ENCODE measurements around the gene RHOH.

RHOH gene

DNA sequence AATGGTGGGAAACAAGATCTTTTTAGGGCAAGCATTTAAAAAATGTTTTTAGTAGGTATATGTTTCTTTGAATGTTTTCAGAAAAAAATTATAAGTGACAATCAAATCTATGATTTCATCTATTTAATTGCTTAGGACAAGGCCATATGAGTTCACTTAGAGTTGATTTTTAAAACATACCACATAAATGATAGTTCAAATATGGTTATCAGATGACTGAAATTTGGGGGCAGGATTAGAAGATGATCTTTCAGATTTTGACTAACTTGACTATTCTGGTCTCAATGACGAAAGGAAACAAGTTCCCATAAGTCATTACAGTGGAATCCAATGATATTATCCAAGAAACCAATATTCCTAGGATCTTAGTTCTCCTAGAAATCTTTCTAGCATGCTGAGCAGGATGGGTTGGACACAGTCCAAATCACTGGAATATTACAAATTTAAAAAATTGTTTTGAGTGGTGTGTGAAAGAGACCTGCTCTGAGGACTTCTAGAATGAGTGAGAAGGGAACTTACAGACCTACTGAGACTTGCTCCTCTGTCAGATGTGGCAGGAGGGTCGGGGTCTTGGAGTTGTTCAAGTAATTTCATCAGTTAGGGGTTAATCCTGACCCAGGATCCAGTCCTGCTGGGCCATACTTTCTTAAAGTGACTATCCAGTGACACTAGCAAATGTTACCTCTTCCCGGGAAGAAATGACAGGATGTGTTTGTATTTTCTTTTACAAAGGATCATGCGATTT, 20.0 kb downstream of the RHOH start:
- H3K4me3 ChIP-seq (ENCODE audit: low read depth, low read length): no peak overlapping the region
- in situ Hi-C loops (cut with HindIII; ENCODE audit: low pct_ligation_motif_present, low sequenced_read_pairs): no loop called here
- H3K27ac ChIP-seq: no peak overlapping the region
- no peaks in the 10 kb centered on the region for H3K36me3 ChIP-seq (replicated peaks)
- TF ChIP-seq, protein P1, sequence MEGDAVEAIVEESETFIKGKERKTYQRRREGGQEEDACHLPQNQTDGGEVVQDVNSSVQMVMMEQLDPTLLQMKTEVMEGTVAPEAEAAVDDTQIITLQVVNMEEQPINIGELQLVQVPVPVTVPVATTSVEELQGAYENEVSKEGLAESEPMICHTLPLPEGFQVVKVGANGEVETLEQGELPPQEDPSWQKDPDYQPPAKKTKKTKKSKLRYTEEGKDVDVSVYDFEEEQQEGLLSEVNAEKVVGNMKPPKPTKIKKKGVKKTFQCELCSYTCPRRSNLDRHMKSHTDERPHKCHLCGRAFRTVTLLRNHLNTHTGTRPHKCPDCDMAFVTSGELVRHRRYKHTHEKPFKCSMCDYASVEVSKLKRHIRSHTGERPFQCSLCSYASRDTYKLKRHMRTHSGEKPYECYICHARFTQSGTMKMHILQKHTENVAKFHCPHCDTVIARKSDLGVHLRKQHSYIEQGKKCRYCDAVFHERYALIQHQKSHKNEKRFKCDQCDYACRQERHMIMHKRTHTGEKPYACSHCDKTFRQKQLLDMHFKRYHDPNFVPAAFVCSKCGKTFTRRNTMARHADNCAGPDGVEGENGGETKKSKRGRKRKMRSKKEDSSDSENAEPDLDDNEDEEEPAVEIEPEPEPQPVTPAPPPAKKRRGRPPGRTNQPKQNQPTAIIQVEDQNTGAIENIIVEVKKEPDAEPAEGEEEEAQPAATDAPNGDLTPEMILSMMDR (IDR thresholded peaks at IDR 0.05; ENCODE audit: low read depth, low read length, missing control alignments): no peak
- no peak for DNase-seq
- no peaks in the 10 kb centered on the region for H3K27me3 ChIP-seq (replicated peaks)

DNA sequence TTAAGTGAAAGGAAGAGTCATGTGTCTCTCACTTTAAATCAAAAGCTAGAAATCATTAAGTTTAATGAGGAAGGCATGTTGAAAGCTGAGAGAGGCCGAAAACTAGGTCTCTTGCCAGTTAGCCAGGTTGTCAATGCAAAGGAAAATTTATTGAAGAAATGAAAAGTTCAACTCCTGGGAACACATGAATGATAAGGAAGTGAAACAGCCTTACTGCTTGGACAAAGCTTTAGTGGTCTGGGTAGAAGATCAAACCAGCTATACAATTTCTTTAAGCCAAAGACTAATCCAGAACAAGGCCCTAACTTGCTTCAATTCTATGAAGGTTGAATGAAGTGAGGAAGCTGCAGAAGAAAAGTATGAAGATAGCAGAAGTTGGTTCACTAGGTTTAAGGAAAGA, 24.9 kb downstream of the RHOH start:
- no peak for DNase-seq
- Histone ChIP-seq H3K4me3 (ENCODE audit: low read depth, low read length) (no peak overlapping the region), H3K27me3 (replicated peaks) (no peaks in the 10 kb centered on the region), H3K27ac (no peak overlapping the region), H3K36me3 (replicated peaks) (no peaks in the 10 kb centered on the region)
- in situ Hi-C loops (cut with HindIII; ENCODE audit: low pct_ligation_motif_present, low sequenced_read_pairs): no loop called here
- TF ChIP-seq, protein P1 (IDR thresholded peaks at IDR 0.05; ENCODE audit: low read depth, low read length, missing control alignments): no peak

DNA sequence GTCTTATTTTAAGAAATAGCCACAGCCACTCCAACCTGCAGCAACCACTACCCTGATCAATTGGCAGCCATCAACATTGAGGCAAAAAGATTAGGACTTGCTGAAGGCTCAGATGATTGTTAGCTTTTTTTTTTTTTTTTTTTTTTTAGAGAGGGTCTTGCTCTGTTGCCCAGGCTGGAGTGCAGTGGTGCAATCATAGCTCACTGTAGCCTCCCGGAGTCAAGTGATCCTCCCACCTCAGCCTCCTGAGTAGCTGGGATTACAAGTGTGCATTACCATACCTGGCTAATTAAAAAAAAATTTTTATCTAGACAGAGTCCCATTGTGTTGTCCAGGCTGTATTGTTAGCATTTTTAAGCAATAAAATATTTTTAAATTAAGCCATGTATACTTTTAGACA, 26.5 kb downstream of the RHOH start:
- Histone ChIP-seq H3K4me3 (ENCODE audit: low read depth, low read length) (no peak overlapping the region), H3K27me3 (replicated peaks) (no peaks in the 10 kb centered on the region), H3K27ac (no peak overlapping the region), H3K36me3 (replicated peaks) (no peaks in the 10 kb centered on the region)
- in situ Hi-C loops (cut with HindIII; ENCODE audit: low pct_ligation_motif_present, low sequenced_read_pairs): no loop called here
- TF ChIP-seq, protein P1 (IDR thresholded peaks at IDR 0.05; ENCODE audit: low read depth, low read length, missing control alignments): no peak
- DNase-seq: no peak

DNA sequence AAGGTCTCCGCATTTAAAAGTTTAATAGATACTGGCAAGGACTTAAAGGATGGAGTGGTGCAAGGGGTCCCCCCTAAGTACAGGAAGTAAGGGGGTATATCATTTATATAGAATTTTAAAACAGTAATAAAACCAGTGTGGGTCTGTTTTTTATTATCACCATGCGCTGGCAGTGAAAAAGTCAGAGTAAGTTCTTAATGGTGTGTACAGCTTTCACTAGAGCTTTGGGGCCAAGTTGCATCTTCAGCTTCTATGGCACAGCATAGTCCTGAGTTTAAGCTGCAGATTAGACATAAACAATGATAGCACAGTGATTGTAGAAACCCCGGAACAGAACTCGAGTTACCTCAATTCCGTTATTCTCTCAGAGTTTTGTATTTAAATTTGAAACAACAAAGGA, 27.6 kb downstream of the RHOH start:
- H3K27me3 ChIP-seq (replicated peaks): no peaks in the 10 kb centered on the region
- no peaks in the 10 kb centered on the region for H3K36me3 ChIP-seq (replicated peaks)
- TF ChIP-seq, protein P1 (IDR thresholded peaks at IDR 0.05; ENCODE audit: low read depth, low read length, missing control alignments): no peak
- in situ Hi-C loops (cut with HindIII; ENCODE audit: low pct_ligation_motif_present, low sequenced_read_pairs): no loop called here
- no peak overlapping the region for H3K27ac ChIP-seq
- no peak overlapping the region for H3K4me3 ChIP-seq (ENCODE audit: low read depth, low read length)
- DNase-seq: no peak

DNA sequence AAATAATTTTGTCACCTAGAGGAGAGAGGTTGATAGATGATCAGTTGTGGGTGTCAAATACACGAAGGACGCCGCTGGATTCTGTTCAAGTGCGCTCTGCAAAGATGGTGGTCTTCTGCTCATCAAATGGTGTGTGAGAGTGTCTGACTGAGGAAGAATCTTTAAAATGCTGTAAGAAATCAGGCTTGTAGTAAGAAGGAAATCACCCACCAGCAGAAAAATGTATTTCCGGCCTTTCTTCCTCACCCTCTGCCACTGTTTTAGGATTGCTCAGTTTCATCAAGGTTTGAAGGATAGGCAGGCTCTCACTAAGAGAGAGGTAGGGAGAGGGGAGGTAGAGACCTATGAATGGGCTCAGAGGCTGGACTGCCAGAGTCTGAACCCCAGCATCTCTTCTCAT, 28.7 kb downstream of the RHOH start:
- in situ Hi-C loops (cut with HindIII; ENCODE audit: low pct_ligation_motif_present, low sequenced_read_pairs): no loop called here
- TF ChIP-seq, protein P1 (IDR thresholded peaks at IDR 0.05; ENCODE audit: low read depth, low read length, missing control alignments): no peak

DNA sequence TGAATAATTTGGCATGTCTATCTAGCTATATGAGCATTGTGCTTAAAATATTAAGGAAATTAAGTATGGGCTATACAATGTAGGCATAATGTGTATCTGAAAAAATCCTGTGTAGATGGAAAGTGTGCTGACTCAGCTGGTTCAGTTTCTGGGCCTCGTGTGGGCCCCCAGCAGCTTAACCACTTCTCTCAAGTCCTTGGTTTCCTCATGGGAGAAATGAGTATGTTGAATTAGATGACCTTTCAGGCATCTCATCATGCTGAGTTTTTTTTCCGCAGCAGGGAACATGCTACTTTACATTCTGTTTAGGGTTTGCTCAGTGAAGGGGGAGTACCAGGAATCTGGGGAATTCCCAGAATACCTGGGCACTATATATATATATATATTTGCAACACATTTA, 30.5 kb downstream of the RHOH start:
- no peaks in the 10 kb centered on the region for H3K36me3 ChIP-seq (replicated peaks)
- no peak overlapping the region for H3K4me3 ChIP-seq (ENCODE audit: low read depth, low read length)
- TF ChIP-seq, protein P1 (IDR thresholded peaks at IDR 0.05; ENCODE audit: low read depth, low read length, missing control alignments): no peak
- in situ Hi-C loops (cut with HindIII; ENCODE audit: low pct_ligation_motif_present, low sequenced_read_pairs): no loop called here
- no peaks in the 10 kb centered on the region for H3K27me3 ChIP-seq (replicated peaks)
- no peak for DNase-seq
- H3K27ac ChIP-seq: no peak overlapping the region

More for the DNA sequence above, 28.7 kb downstream of the RHOH start:
- H3K27me3 ChIP-seq (replicated peaks): no peaks in the 10 kb centered on the region
- no peak overlapping the region for H3K4me3 ChIP-seq (ENCODE audit: low read depth, low read length)
- H3K27ac ChIP-seq: no peak overlapping the region
- no peaks in the 10 kb centered on the region for H3K36me3 ChIP-seq (replicated peaks)
- no peak for DNase-seq

Measured in brain microvascular endothelial cell (primary cell).